H9 (cell line): Measurements from ENCODE around the gene CDH4. TPM values are rescaled to one million over a fixed set of nuclear protein-coding genes. Genes with fewer than 3 reads are reported as not detected.
A peak's percentile ranks its signal among the peaks of the same experiment; 100 is the strongest.

ENCODE experiments used
- DNase-seq: peaks from one replicate; pipeline ENCODE4 v3.0.0-alpha.2; 2017
- H2AFZ ChIP-seq: one replicate; pipeline ENCODE4 v1.6.1; 2013; ENCODE audit warnings: mild to moderate bottlenecking, low read length, control low read depth, moderate library complexity
- H2AK5ac ChIP-seq: 2 replicates; pipeline ENCODE4 v1.6.1; 2013; ENCODE audit warnings: low read length, control low read depth, mixed read lengths; ENCODE audit not compliant: insufficient read length
- H2BK120ac ChIP-seq: one replicate; pipeline ENCODE4 v1.6.1; 2013; ENCODE audit warnings: low read depth, mild to moderate bottlenecking, low read length, control low read depth, inconsistent platforms; ENCODE audit not compliant: poor library complexity, severe bottlenecking
- H2BK12ac ChIP-seq: 2 replicates; pipeline ENCODE4 v1.6.1; 2013; ENCODE audit warnings: low read length, control low read depth, mixed read lengths, low read depth; ENCODE audit not compliant: insufficient read length
- H2BK15ac ChIP-seq: 2 replicates; pipeline ENCODE4 v1.6.1; 2013; ENCODE audit warnings: low read depth, low read length, control low read depth
- H2BK20ac ChIP-seq: one replicate; pipeline ENCODE4 v1.6.1; 2013; ENCODE audit warnings: low read depth, mild to moderate bottlenecking, low read length, control low read depth, inconsistent platforms; ENCODE audit not compliant: poor library complexity, severe bottlenecking
- H2BK5ac ChIP-seq: 2 replicates; pipeline ENCODE4 v1.6.1; 2013; ENCODE audit warnings: low read length, control low read depth, mixed read lengths; ENCODE audit not compliant: insufficient read length
- H3K14ac ChIP-seq: 2 replicates; pipeline ENCODE4 v1.6.1; 2013; ENCODE audit warnings: low read length, control low read depth; ENCODE audit not compliant: insufficient read depth
- H3K18ac ChIP-seq: 2 replicates; pipeline ENCODE4 v1.6.1; 2013; ENCODE audit warnings: low read depth, mild to moderate bottlenecking, mixed read lengths, low read length, control low read depth; ENCODE audit not compliant: insufficient read length
- H3K23ac ChIP-seq: 2 replicates; pipeline ENCODE4 v1.6.1; 2013; ENCODE audit warnings: low read length, control low read depth, mixed read lengths, low read depth; ENCODE audit not compliant: insufficient read length
- H3K23me2 ChIP-seq: 2 replicates; pipeline ENCODE4 v1.6.1; 2013; ENCODE audit warnings: low read depth, mild to moderate bottlenecking, mixed read lengths, low read length, control low read depth; ENCODE audit not compliant: insufficient read length, poor library complexity, severe bottlenecking
- H3K27ac ChIP-seq: 2 replicates; pipeline ENCODE4 v1.5.1; 2013; ENCODE audit warnings: low read length, control low read depth, mixed read lengths, low read depth; ENCODE audit not compliant: insufficient read length
- H3K27me3 ChIP-seq: 2 replicates; pipeline ENCODE4 v1.6.1; 2013; ENCODE audit warnings: low read length, control low read depth, inconsistent platforms; ENCODE audit not compliant: insufficient read depth
- H3K4ac ChIP-seq: 2 replicates; pipeline ENCODE4 v1.6.1; 2013; ENCODE audit warnings: low read depth, mild to moderate bottlenecking, control low read depth, inconsistent platforms, low read length, moderate library complexity
- H3K4me1 ChIP-seq: 2 replicates; pipeline ENCODE4 v1.6.1; 2013; ENCODE audit warnings: low read length, control low read depth, inconsistent platforms; ENCODE audit not compliant: insufficient read depth
- H3K4me2 ChIP-seq: 2 replicates; pipeline ENCODE4 v1.6.1; 2013; ENCODE audit warnings: low read length, control low read depth, mixed read lengths; ENCODE audit not compliant: insufficient read length, insufficient read depth
- H3K56ac ChIP-seq: 2 replicates; pipeline ENCODE4 v1.6.1; 2013; ENCODE audit warnings: low read depth, mild to moderate bottlenecking, mixed read lengths, low read length, control low read depth; ENCODE audit not compliant: insufficient read length
- H3K79me1 ChIP-seq: 2 replicates; pipeline ENCODE4 v1.6.1; 2013; ENCODE audit warnings: low read depth, mild to moderate bottlenecking, moderate library complexity, low read length, control low read depth, inconsistent platforms; ENCODE audit not compliant: insufficient read depth, poor library complexity, severe bottlenecking
- H3K79me2 ChIP-seq: 2 replicates; pipeline ENCODE4 v1.6.1; 2013; ENCODE audit warnings: low read length, control low read depth, inconsistent platforms; ENCODE audit not compliant: insufficient read depth
- H3K9ac ChIP-seq: 2 replicates; pipeline ENCODE4 v1.6.1; 2013; ENCODE audit warnings: low read length, control low read depth, mixed read lengths; ENCODE audit not compliant: insufficient read length; ENCODE audit errors: extremely low read depth
- H3K9me3 ChIP-seq: one replicate; pipeline ENCODE4 v1.6.1; 2013; ENCODE audit warnings: low read depth, low read length, inconsistent platforms; ENCODE audit not compliant: control insufficient read depth
- H3T11ph ChIP-seq: one replicate; pipeline ENCODE4 v1.6.1; 2013; ENCODE audit warnings: mild to moderate bottlenecking, low read length, control low read depth, inconsistent platforms
- H4K20me1 ChIP-seq: one replicate; pipeline ENCODE4 v1.6.1; 2013; ENCODE audit not compliant: control insufficient read depth, insufficient read length, insufficient read depth
- H4K5ac ChIP-seq: 2 replicates; pipeline ENCODE4 v1.6.1; 2013; ENCODE audit warnings: low read depth, mild to moderate bottlenecking, mixed read lengths, low read length, control low read depth; ENCODE audit not compliant: insufficient read length
- H4K8ac ChIP-seq: replicated peaks from 2 replicates; pipeline ENCODE4 v1.6.1; 2013; ENCODE audit warnings: low read length, control low read depth, mixed read lengths, low read depth; ENCODE audit not compliant: insufficient read length
- H4K91ac ChIP-seq: 2 replicates; pipeline ENCODE4 v1.6.1; 2013; ENCODE audit warnings: low read depth, mild to moderate bottlenecking, moderate library complexity, mixed read lengths, low read length, control low read depth; ENCODE audit not compliant: insufficient read length
- H3K27ac Mint-ChIP-seq, 3 experiments: 2 replicates in 2 of 3; 3 replicates in 1 of 3; pipeline ENCODE4 v1.8.0; 2020 to 2021; ENCODE audit warnings: mixed read lengths in 3 of 3, mild to moderate bottlenecking in 1 of 3, moderate library complexity in 1 of 3
- H3K27me3 Mint-ChIP-seq: 2 replicates; pipeline ENCODE4 v1.8.0; 2021; ENCODE audit warnings: low read depth, mild to moderate bottlenecking, moderate library complexity, mixed read lengths
- H3K36me3 Mint-ChIP-seq, 3 experiments: 2 replicates in 2 of 3; 3 replicates in 1 of 3; pipeline ENCODE4 v1.8.0; 2020 to 2021; ENCODE audit warnings: low read depth in 3 of 3, mixed read lengths in 3 of 3; ENCODE audit not compliant: insufficient read depth in 1 of 3
- H3K4me1 Mint-ChIP-seq, 2 experiments: 2 replicates each; pipeline ENCODE4 v1.8.0; 2020; ENCODE audit warnings: mixed read lengths in 2 of 2
- H3K4me3 Mint-ChIP-seq, 2 experiments: 2 replicates in 1 of 2; 3 replicates in 1 of 2; pipeline ENCODE4 v1.8.0; 2020 to 2021; ENCODE audit warnings: mild to moderate bottlenecking in 2 of 2, mixed read lengths in 2 of 2, moderate library complexity in 1 of 2
- H3K9me3 Mint-ChIP-seq, 2 experiments: 2 replicates in 1 of 2; 3 replicates in 1 of 2; pipeline ENCODE4 v1.8.0; 2020; ENCODE audit warnings: mild to moderate bottlenecking in 2 of 2, mixed read lengths in 2 of 2, moderate library complexity in 1 of 2
- CTCF ChIP-seq: fragments of 200-600 bp; sonication (generic); conservative IDR thresholded peaks from 3 replicates; pipeline ENCODE4 v1.8.0; 2021; ENCODE audit warnings: antibody characterized with exemption, mild to moderate bottlenecking
- WGBS: extraction: QIAGEN DNeasy Blood & Tissue Kit; methylation state at CpG from one replicate; pipeline ENCODE4 v1.1.7; 2013; ENCODE audit warnings: missing lambda C conversion rate, low lambda C conversion rate, mixed read lengths; ENCODE audit not compliant: insufficient read length; ENCODE audit errors: extremely low coverage; 5-methylcytosine and 5-hydroxymethylcytosine counted together
- total RNA-seq: library from RNA; stranded (reverse); gene quantifications from 2 replicates; pipeline ENCODE4 v1.2.1, GENCODE V29; 2021

Gene CDH4
- total RNA-seq, 1 experiment from 2014 or later: 3.0 TPM

DNA sequence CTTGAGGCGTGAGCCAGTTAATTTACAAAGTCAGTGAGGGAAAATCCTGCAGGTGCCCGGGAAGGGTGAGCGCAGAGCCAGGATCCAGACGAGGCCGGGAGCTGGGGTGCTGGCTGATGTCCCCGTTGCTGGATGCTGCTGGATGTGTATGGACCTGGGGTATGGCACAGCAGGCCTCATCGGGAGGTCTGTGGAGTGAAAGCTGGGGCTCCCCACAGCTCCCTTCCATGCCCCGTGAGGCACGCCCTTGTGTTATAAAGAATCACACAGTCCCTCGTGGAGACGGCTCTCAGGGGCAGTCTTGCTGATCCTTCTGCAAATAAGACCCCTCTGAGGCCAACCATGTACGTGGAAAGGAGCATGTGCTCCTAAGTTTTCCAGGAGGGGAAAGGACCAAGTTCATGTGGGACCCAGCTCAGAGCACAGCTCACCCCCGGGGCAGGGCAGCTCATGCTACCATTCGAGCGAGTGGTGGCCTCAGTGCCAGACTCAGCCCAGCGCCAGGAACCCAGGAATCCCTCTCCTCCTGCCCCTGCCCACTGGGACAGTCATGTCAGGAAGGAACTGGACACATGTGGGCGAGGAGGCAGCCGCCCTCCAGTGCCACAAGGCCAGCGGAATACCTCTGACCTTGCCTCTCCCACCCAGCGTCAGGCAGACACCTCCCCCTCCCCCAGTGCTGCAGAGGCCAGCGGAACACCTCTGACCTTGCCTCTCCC lies 97.5 kb downstream of the CDH4 start:
- no peaks in the 10 kb centered on the region; the same call in 1 of the 2 replicates for H3K27me3 ChIP-seq
- no peak overlapping the region for H3K4me2 ChIP-seq
- no peak for DNase-seq
- no peak overlapping the region for H3K56ac ChIP-seq
- no peaks in the 10 kb centered on the region for H3K9me3 ChIP-seq
- peaks cover 4% of the 10 kb centered on the region; the same call in 1 of the 2 replicates for H3K4me1 ChIP-seq
- H3K18ac ChIP-seq: no peak overlapping the region
- H3K27ac Mint-ChIP-seq: peak overlapping the region in 1 of 3 experiments; percentile 84; a peak in 1 of 7 replicates
- H2BK20ac ChIP-seq: no peak overlapping the region
- no peak overlapping the region for H2BK15ac ChIP-seq
- no peak overlapping the region for H4K91ac ChIP-seq
- H3K4ac ChIP-seq: no peak overlapping the region
- peak overlapping the region; percentile 42; the same call in 1 of the 2 replicates for H3K14ac ChIP-seq
- H3K36me3 Mint-ChIP-seq: peaks cover 0 to 4% (median 4%) of the 10 kb centered on the region in 3 experiments; a peak in 2 of 7 replicates
- H3K4me3 Mint-ChIP-seq: no peak overlapping the region
- H3K79me2 ChIP-seq: no peaks in the 10 kb centered on the region
- H2BK5ac ChIP-seq: no peak overlapping the region
- no peak overlapping the region for H3K23ac ChIP-seq
- H4K20me1 ChIP-seq: no peaks in the 10 kb centered on the region
- H2BK120ac ChIP-seq: no peak overlapping the region
- H2AFZ ChIP-seq: no peak overlapping the region
- H3K4me1 Mint-ChIP-seq: peaks cover 51 to 58% of the 10 kb centered on the region in 2 experiments
- H2AK5ac ChIP-seq: no peak overlapping the region
- no CpG with 5 or more reads among the region's 21 CpGs for WGBS
- H3K9ac ChIP-seq: no peak overlapping the region
- H3K79me1 ChIP-seq: no peaks in the 10 kb centered on the region
- H3K27ac ChIP-seq: no peak overlapping the region
- H3K23me2 ChIP-seq: peaks cover 3% of the 10 kb centered on the region
- H3K27me3 Mint-ChIP-seq: peaks cover 70% of the 10 kb centered on the region
- H2BK12ac ChIP-seq: peak overlapping the region; percentile 57
- TF ChIP-seq CTCF: no peak
- peaks cover 2 to 3% of the 10 kb centered on the region in 2 experiments; a peak in 2 of 5 replicates for H3K9me3 Mint-ChIP-seq
- no peak overlapping the region for H3T11ph ChIP-seq
- H4K8ac ChIP-seq: no peak overlapping the region
- no peak overlapping the region for H4K5ac ChIP-seq
